Right lobe of liver (tissue), 6 donors: ENCODE data around the gene ITLN1. TPM values are rescaled to one million over a fixed set of nuclear protein-coding genes. Genes with fewer than 3 reads are reported as not detected.

Experiments used
- ATAC-seq, 4 donors: fragments of 200-7000 bp; cut with Tn5 transposase; one replicate each; pipeline ENCODE4 v1.9.1; 2020; ENCODE audit warnings: mild to moderate bottlenecking in 4 of 4, moderate library complexity in 4 of 4
- DNase-seq, 3 donors: peaks; one replicate each; pipeline ENCODE4 v3.0.0-alpha.2; 2020
- H3K27ac ChIP-seq, 3 donors: fragments of 200-600 bp; one replicate each; pipeline ENCODE4 v1.8.0; 2022
- H3K27me3 ChIP-seq, 2 donors: fragments of 200-600 bp; one replicate each; pipeline ENCODE4 v1.8.0; 2022
- H3K36me3 ChIP-seq, 4 donors: fragments of 200-600 bp; sonication (generic) in 1 of 4; one replicate each; pipeline versions ENCODE4 v1.5.1 to v1.8.0; 2017 to 2022; ENCODE audit warnings: control low read depth in 1 of 4
- H3K4me1 ChIP-seq, 4 donors: fragments of 200-600 bp; sonication (generic) in 1 of 4; one replicate each; pipeline versions ENCODE4 v1.5.1 to v1.8.0; 2017 to 2022; ENCODE audit warnings: control low read depth in 1 of 4
- H3K4me3 ChIP-seq, 3 donors: fragments of 200-600 bp; one replicate each; pipeline ENCODE4 v1.8.0; 2022
- H3K9me3 ChIP-seq, 4 donors: fragments of 200-600 bp; sonication (generic) in 1 of 4; one replicate each; pipeline versions ENCODE4 v1.5.1 to v1.8.0; 2017 to 2022; ENCODE audit warnings: control low read depth in 1 of 4
- POLR2A ChIP-seq: fragments of 450-650 bp; IDR thresholded peaks from one replicate; pipeline ENCODE4 v1.6.1; 2017; ENCODE audit warnings: antibody characterized with exemption, mild to moderate bottlenecking
- WGBS: methylation state at CpG from one replicate; pipeline ENCODE4 v1.1.6; 2018; ENCODE audit warnings: low coverage, low lambda C conversion rate; ENCODE audit not compliant: insufficient coverage; ENCODE audit errors: missing lambda C conversion rate; 5-methylcytosine and 5-hydroxymethylcytosine counted together
- intact Hi-C, 2 donors: fragments of 100-400 bp; cut with DNase I; formaldehyde crosslinking; loops; one replicate each; pipeline versions ENCODE4 v1.11.2 to v1.14.1; 2022
- total RNA-seq, 6 experiments: library from RNA; depleted of rRNA in 2 of 6; stranded (reverse); fragments of >200 nt in 2 of 6; fragmentation: NEBNext Ultra II Directional in 3 of 6; extraction: Animal tissue kit (Norgen Biotek cat#: 25700) in 3 of 6; gene quantifications; one replicate each; pipeline versions ENCODE4 v1.1.0 to v1.2.4, GENCODE V29; 2016 to 2023
- TF ChIP-seq, protein P1 (sequence below), 4 donors: fragments of 200-600 bp in 3 of 4; fragments of 450-650 bp in 1 of 4; IDR thresholded peaks; one replicate each; pipeline versions ENCODE4 v1.5.1 to v1.8.0; 2016 to 2022; ENCODE audit warnings: antibody characterized with exemption in 4 of 4, mild to moderate bottlenecking in 2 of 4
- donor health status: DM: no; HTN: yes; CAD: no.
- donor health status: DM: no; HTN: no; CAD: no.
- donor health status: DM: no; HTN: no; CAD: no.
- donor health status: DM: no; HTN: yes; CAD: no.
- donor health status: DM: no; HTN: yes; CAD: no.

ITLN1 gene
- total RNA-seq, 6 experiments from 2014 or later: 0.90 to 5.1 (median 2.4) TPM; not detected in 1

DNA sequence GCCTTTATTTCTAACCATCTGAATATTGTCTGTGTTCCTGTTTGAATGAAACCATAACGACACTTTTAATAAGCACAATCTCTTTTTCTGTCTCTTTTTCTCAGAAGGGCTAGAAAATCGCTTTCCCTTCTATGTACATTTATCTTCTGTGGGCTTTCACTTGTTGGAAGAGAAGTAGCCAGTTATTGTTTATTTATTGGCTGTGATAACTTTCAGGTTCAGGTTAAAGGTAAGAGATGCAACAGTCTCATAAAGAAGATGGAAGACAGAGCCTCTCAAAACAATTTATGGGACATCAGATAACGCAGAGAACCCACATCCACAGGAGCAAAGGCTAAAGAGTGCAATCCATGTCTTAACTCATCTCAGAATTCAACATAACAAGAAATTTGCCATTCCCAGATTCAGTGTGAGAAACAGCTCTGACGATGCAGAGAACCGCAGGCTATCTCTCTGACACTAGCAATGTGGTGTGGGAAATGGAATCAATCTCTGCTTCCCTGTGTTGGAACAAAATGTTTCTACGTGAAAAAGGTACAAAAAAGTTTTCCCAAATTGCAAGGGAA lies 18.2 kb downstream of the ITLN1 start:
- Histone ChIP-seq H3K4me3 (no peak overlapping the region), H3K36me3 (no peaks in the 10 kb centered on the region), H3K9me3 (no peaks in the 10 kb centered on the region), H3K27me3 (no peaks in the 10 kb centered on the region), H3K27ac (no peak overlapping the region), H3K4me1 (peaks cover 0 to 16% (median 2%) of the 10 kb centered on the region in 4 donors)
- DNase-seq: no peak
- intact Hi-C loops: no loop called here
- 66% methylated on average over 6 of the region's 6 CpGs for WGBS
- ATAC-seq: no peak
- TF ChIP-seq, protein P1, sequence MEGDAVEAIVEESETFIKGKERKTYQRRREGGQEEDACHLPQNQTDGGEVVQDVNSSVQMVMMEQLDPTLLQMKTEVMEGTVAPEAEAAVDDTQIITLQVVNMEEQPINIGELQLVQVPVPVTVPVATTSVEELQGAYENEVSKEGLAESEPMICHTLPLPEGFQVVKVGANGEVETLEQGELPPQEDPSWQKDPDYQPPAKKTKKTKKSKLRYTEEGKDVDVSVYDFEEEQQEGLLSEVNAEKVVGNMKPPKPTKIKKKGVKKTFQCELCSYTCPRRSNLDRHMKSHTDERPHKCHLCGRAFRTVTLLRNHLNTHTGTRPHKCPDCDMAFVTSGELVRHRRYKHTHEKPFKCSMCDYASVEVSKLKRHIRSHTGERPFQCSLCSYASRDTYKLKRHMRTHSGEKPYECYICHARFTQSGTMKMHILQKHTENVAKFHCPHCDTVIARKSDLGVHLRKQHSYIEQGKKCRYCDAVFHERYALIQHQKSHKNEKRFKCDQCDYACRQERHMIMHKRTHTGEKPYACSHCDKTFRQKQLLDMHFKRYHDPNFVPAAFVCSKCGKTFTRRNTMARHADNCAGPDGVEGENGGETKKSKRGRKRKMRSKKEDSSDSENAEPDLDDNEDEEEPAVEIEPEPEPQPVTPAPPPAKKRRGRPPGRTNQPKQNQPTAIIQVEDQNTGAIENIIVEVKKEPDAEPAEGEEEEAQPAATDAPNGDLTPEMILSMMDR (IDR thresholded peaks at IDR 0.05): no peak
- no peak for TF ChIP-seq POLR2A

DNA sequence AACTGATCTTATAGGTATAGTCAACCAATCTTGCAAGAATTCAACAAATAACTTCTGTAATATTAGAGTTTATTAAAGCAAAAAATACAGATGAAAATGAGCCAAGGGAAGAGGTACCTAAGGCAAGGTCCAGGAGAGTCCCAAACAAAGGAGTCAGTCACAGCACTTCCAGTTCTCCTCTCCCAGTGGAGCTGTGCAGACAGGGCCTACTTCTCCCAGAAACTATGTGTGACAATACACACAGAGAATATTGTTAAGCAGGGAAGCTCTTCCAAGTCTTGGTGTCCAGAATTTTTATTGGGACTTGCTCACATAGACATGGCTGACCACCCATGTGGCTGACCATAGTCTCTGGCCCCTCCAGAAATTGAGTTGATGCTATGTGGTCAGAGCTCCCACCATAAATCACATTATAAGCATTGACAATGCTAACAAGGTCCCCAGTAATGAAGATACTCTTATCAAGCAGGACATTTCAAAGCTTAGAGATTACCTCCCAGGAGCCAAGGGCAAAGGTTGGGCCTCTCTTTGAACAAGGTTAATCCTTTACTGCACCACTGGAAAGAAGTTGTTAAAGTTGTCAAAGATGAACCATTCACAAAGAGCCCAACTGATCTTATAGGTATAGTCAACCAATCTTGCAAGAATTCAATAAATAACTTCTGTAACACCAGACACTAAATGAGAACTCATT lies 18.8 kb downstream of the ITLN1 start:
- Histone ChIP-seq H3K27ac (no peak overlapping the region), H3K4me3 (no peak overlapping the region), H3K36me3 (no peaks in the 10 kb centered on the region), H3K4me1 (peaks cover 0 to 16% (median 2%) of the 10 kb centered on the region in 4 donors), H3K27me3 (no peaks in the 10 kb centered on the region), H3K9me3 (no peaks in the 10 kb centered on the region)
- TF ChIP-seq, protein P1 (IDR thresholded peaks at IDR 0.05): no peak
- no peak for TF ChIP-seq POLR2A
- DNase-seq (no peak), ATAC-seq (peak; percentile 47 to 54 (median 48))
- intact Hi-C loops: no loop called here

DNA sequence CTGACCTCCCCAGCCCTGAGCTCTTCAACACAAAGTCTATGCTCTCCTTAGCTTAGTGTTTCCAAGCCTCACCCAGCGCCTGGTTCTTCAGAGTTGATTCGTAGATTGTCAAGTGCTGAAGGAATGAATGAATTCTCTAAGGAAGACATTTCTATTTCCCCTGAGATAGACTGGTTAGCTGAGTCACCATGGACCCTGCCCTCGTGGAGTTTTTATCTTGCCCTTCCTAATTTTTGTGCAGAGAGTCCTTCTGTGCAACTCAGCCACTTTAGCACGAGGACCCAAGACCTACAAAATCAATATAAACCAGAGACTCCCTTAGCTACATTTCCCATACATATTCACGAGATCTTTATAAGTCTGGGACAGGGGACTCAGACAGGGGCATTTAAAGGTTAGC lies 19.6 kb downstream of the ITLN1 start:
- TF ChIP-seq POLR2A: no peak
- Histone ChIP-seq H3K4me3 (no peak overlapping the region), H3K27me3 (no peaks in the 10 kb centered on the region), H3K36me3 (no peaks in the 10 kb centered on the region), H3K27ac (no peak overlapping the region), H3K4me1 (peaks cover 0 to 24% (median 5%) of the 10 kb centered on the region in 4 donors), H3K9me3 (no peaks in the 10 kb centered on the region)
- WGBS: 70% methylated on average over 5 of the region's 5 CpGs
- intact Hi-C loops: no loop called here
- ATAC-seq: no peak
- no peak for DNase-seq

DNA sequence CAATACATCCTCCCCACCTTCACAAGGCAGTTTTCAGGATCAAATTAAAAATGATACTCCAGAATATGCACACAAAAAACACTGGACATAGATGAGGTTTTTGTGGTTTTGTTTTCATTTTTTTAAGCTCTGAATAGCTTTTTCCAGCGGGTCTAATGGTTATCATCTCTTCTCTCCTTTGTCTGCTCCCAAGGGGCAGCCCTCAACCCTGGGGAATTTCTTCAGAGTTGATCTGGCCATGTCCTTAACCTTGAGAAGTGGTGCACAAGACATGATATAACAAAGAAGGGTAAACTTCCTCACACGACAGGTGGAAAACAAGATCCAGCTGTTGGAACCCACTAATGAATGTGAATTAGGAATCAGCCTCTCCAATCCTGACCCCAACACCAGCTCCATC lies 20.8 kb downstream of the ITLN1 start:
- Histone ChIP-seq H3K27ac (no peak overlapping the region), H3K4me3 (no peak overlapping the region), H3K4me1 (peaks cover 0 to 24% (median 5%) of the 10 kb centered on the region in 4 donors), H3K9me3 (no peaks in the 10 kb centered on the region), H3K27me3 (no peaks in the 10 kb centered on the region), H3K36me3 (no peaks in the 10 kb centered on the region)
- intact Hi-C loops: no loop called here
- TF ChIP-seq, protein P1 (IDR thresholded peaks at IDR 0.05): no peak
- no peak for TF ChIP-seq POLR2A
- ATAC-seq: no peak
- 63% methylated on average over 2 of the region's 2 CpGs for WGBS
- DNase-seq: no peak

DNA sequence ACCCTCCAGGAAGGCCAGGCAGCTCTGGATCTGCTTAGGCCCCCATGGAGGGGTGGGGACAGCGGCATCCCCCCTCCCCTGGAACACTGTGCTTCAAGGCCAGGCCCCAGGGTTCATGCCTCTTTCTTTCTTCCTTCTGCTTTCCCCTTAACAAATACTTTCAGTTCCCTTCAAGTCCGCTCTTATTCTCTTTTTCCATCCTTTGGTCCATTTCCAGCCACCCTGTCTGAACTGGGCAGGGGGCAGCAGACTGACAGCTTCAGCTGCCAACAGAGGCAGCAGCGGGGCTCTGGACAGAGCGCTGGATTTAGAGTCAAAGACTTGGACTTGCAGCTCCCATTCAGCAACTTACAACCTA lies 21.2 kb downstream of the ITLN1 start:
- ATAC-seq (peak in 3 of 4 donors; percentile 18 to 48 (median 39)), DNase-seq (no peak)
- 69% methylated on average over 4 of the region's 4 CpGs for WGBS
- Histone ChIP-seq H3K27me3 (no peaks in the 10 kb centered on the region), H3K9me3 (no peaks in the 10 kb centered on the region), H3K36me3 (no peaks in the 10 kb centered on the region), H3K4me1 (peaks cover 0 to 24% (median 5%) of the 10 kb centered on the region in 4 donors), H3K27ac (no peak overlapping the region), H3K4me3 (no peak overlapping the region)
- TF ChIP-seq, protein P1 (IDR thresholded peaks at IDR 0.05): no peak
- no peak for TF ChIP-seq POLR2A
- intact Hi-C loops: no loop called here
